Brain microvascular endothelial cell (primary cell): ENCODE data around the gene KANK4.

Source experiments
- DNase-seq: peaks from one replicate; pipeline ENCODE4 v3.0.0-alpha.2; 2020
- H3K27ac ChIP-seq: fragments of 250-450 bp; sonication (Bioruptor Pico); 2 replicates; pipeline ENCODE4 v1.5.1; 2020; ENCODE audit warnings: mild to moderate bottlenecking, moderate library complexity
- H3K27me3 ChIP-seq: fragments of 250-450 bp; sonication (Bioruptor Pico); replicated peaks from 2 replicates; pipeline ENCODE4 v1.5.1; 2020; ENCODE audit warnings: mild to moderate bottlenecking
- H3K36me3 ChIP-seq: fragments of 250-450 bp; sonication (Bioruptor Pico); replicated peaks from 2 replicates; pipeline ENCODE4 v1.5.1; 2020; ENCODE audit warnings: mild to moderate bottlenecking
- H3K4me3 ChIP-seq: 2 replicates; pipeline ENCODE4 v1.5.1; 2011; ENCODE audit warnings: low read depth, mild to moderate bottlenecking, control low read depth, low read length, moderate library complexity
- CTCF ChIP-seq: IDR thresholded peaks from 2 replicates; pipeline ENCODE4 v1.5.1; 2011; ENCODE audit warnings: low read depth, mild to moderate bottlenecking, moderate library complexity, low read length, control low read depth, inconsistent platforms; ENCODE audit errors: missing control alignments
- in situ Hi-C: cut with HindIII; loops from 2 replicates; pipeline ENCODE4 v1.10.0; 2017; ENCODE audit warnings: low sequenced_read_pairs, low pct_ligation_motif_present

KANK4 gene

GRCh38 chr1:62208970-62209369, 110.3 kb downstream of the KANK4 start:
- Histone ChIP-seq H3K27me3 (no peaks in the 10 kb centered on the region), H3K36me3 (no peaks in the 10 kb centered on the region), H3K4me3 (no peak overlapping the region), H3K27ac (no peak overlapping the region)
- no peak for TF ChIP-seq CTCF
- in situ Hi-C loops, result no loop called here
- DNase-seq, result no peak

- no peak for TF ChIP-seq CTCF
- no peak overlapping the region for H3K27ac ChIP-seq
- no peak for DNase-seq
- no peaks in the 10 kb centered on the region for H3K36me3 ChIP-seq
- no peaks in the 10 kb centered on the region for H3K27me3 ChIP-seq
- in situ Hi-C loops, result no loop called here
- H3K4me3 ChIP-seq, result no peak overlapping the region
These were observed 111.1 kb downstream of the KANK4 start for GRCh38 chr1:62208087-62208486.

- H3K4me3 ChIP-seq, result no peak overlapping the region
- DNase-seq, result no peak
- in situ Hi-C loops, result no loop called here
- H3K27ac ChIP-seq, result no peak overlapping the region
- no peak for TF ChIP-seq CTCF
- H3K27me3 ChIP-seq, result no peaks in the 10 kb centered on the region
- H3K36me3 ChIP-seq, result no peaks in the 10 kb centered on the region
These were observed 112.0 kb downstream of the KANK4 start for GRCh38 chr1:62207187-62207586.

GRCh38 chr1:62198781-62199125, 120.5 kb downstream of the KANK4 start:
- no peak for TF ChIP-seq CTCF
- Histone ChIP-seq H3K27me3 (peaks cover 3% of the 10 kb centered on the region), H3K4me3 (no peak overlapping the region), H3K27ac (no peak overlapping the region), H3K36me3 (no peaks in the 10 kb centered on the region)
- in situ Hi-C loops, result no loop called here
- no peak for DNase-seq

GRCh38 chr1:62198069-62198780, 121.0 kb downstream of the KANK4 start:
- DNase-seq, result no peak
- Histone ChIP-seq H3K36me3 (no peaks in the 10 kb centered on the region), H3K27ac (no peak overlapping the region), H3K4me3 (no peak overlapping the region), H3K27me3 (peaks cover 3% of the 10 kb centered on the region)
- in situ Hi-C loops, result no loop called here
- no peak for TF ChIP-seq CTCF

- H3K27me3 ChIP-seq, result peaks cover 3% of the 10 kb centered on the region
- H3K4me3 ChIP-seq, result no peak overlapping the region
- no peak overlapping the region for H3K27ac ChIP-seq
- in situ Hi-C loops, result no loop called here
- DNase-seq, result no peak
- TF ChIP-seq CTCF, result no peak
- no peaks in the 10 kb centered on the region for H3K36me3 ChIP-seq
These were observed 123.0 kb downstream of the KANK4 start for GRCh38 chr1:62196086-62196690.
